Measurements from ENCODE around the gene CMPK1. TPM values are rescaled to one million over a fixed set of nuclear protein-coding genes. Genes with fewer than 3 reads are reported as not detected.

Gene CMPK1
- total RNA-seq, 1 experiment from 2014 or later = 28.7 TPM

- no peak overlapping the region for H3K18ac ChIP-seq (ENCODE audit: insufficient read length, low read depth, low read length)
- no peak overlapping the region for H4K8ac ChIP-seq (replicated peaks; ENCODE audit: insufficient read length, low read depth, low read length)
- Mint-ChIP-seq H3K9me3 (no peaks in the 10 kb centered on the region), H3K36me3 (ENCODE audit: insufficient read depth in 1 of 3, low read depth in 3 of 3) (peaks cover 3 to 27% (median 15%) of the 10 kb centered on the region in 3 experiments; a peak in 5 of 7 replicates), H3K27ac (no peak overlapping the region), H3K4me3 (no peak overlapping the region), H3K27me3 (ENCODE audit: low read depth) (no peaks in the 10 kb centered on the region), H3K4me1 (peaks cover 9 to 11% of the 10 kb centered on the region in 2 experiments)
- H4K5ac ChIP-seq (ENCODE audit: insufficient read length, low read depth, low read length) = no peak overlapping the region
- no peak overlapping the region for H3K27ac ChIP-seq (ENCODE audit: insufficient read length, low read depth, low read length)
- H2AK5ac ChIP-seq (ENCODE audit: insufficient read length, low read length) = no peak overlapping the region
- H2BK5ac ChIP-seq (ENCODE audit: insufficient read length, low read length) = no peak overlapping the region
- no peak overlapping the region for H2AFZ ChIP-seq (ENCODE audit: low read length)
- H3K56ac ChIP-seq (ENCODE audit: insufficient read length, low read depth, low read length) = no peak overlapping the region
- DNase-seq = no peak
- no peaks in the 10 kb centered on the region; the same call in 1 of the 2 replicates for H3K4me1 ChIP-seq (ENCODE audit: insufficient read depth, low read length)
- H3K23me2 ChIP-seq (ENCODE audit: insufficient read length, low read depth, low read length, poor library complexity, severe bottlenecking) = no peaks in the 10 kb centered on the region
- H4K20me1 ChIP-seq (ENCODE audit: control insufficient read depth, insufficient read depth, insufficient read length) = no peaks in the 10 kb centered on the region
- H4K91ac ChIP-seq (ENCODE audit: insufficient read length, low read depth, low read length) = no peak overlapping the region
- no peaks in the 10 kb centered on the region for H3K79me2 ChIP-seq (ENCODE audit: insufficient read depth, low read length)
- no peak overlapping the region for H2BK120ac ChIP-seq (ENCODE audit: low read depth, low read length, poor library complexity, severe bottlenecking)
- H3K23ac ChIP-seq (ENCODE audit: insufficient read length, low read depth, low read length) = no peak overlapping the region
- no peak for TF ChIP-seq CTCF (conservative IDR thresholded peaks at IDR 0.05)
- H2BK12ac ChIP-seq (ENCODE audit: insufficient read length, low read depth, low read length) = no peak overlapping the region
- H3T11ph ChIP-seq (ENCODE audit: low read length) = no peak overlapping the region
- H3K27me3 ChIP-seq (ENCODE audit: insufficient read depth, low read length) = no peaks in the 10 kb centered on the region
- no peak overlapping the region for H3K9ac ChIP-seq (ENCODE audit: extremely low read depth, insufficient read length, low read length)
- no CpG with 5 or more reads among the region's 1 CpG for WGBS (ENCODE audit: extremely low coverage, insufficient read length, low lambda C conversion rate)
- no peak overlapping the region for H2BK20ac ChIP-seq (ENCODE audit: low read depth, low read length, poor library complexity, severe bottlenecking)
- H3K9me3 ChIP-seq (ENCODE audit: control insufficient read depth, low read depth, low read length) = no peaks in the 10 kb centered on the region
- H2BK15ac ChIP-seq (ENCODE audit: low read depth, low read length) = no peak overlapping the region
- no peaks in the 10 kb centered on the region for H3K79me1 ChIP-seq (ENCODE audit: insufficient read depth, low read depth, low read length, poor library complexity, severe bottlenecking)
- H3K4me2 ChIP-seq (ENCODE audit: insufficient read depth, insufficient read length, low read length) = no peak overlapping the region
- H3K14ac ChIP-seq (ENCODE audit: insufficient read depth, low read length) = no peak overlapping the region
- no peak overlapping the region for H3K4ac ChIP-seq (ENCODE audit: low read depth, low read length)
Measured at GRCh38 chr1:47374501-47374900, 40.9 kb downstream of the CMPK1 start.

Data from H9 (cell line).